ENCODE measurements around the gene RPL41.

RPL41 gene

DNA sequence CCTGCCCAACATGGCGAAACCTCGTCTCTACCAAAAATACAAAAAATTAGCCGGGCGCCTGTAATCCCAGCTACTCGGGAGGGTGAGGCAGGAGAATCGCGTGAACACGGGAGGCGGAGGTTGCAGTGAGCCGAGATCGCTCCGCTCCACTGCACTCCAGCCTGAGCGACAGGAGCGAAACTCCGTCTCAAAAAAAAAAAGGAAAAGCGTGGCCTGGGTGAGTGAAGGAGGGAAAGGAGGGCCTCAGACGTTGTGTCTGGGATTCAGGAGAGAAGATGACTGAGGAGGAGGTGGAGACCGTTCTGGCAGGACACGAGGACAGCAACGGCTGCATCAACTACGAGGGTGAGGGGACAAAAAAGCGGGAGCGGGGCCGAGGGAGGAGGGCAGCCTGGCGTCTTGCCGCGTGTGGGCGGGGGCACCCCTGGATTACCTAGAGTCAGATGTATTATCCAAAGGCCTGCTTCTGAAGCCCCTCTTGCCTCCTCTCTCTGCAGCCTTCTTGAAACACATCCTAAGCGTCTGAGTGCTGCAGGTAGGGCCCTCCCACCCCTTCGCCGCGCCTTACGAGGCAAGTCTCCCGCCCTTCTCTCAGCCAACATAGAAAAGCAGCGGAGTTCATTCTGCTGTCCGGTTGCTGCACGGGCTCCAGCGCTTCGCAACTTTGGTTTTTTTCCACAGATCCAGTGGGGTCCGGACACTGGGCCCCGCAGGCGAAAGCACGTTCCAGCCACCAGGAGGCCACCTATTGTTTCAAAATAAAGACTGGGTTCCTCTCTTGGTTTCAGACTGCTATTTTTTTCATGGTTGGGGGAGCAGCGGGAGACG is 41.0 kb downstream of the RPL41 start:
- Histone ChIP-seq H3K36me3 (ENCODE audit: control insufficient read depth in 4 of 4, insufficient read depth in 4 of 4, low read length in 3 of 4) (peaks cover 0 to 42% (median 34%) of the 10 kb centered on the region in 4 experiments), H3K4me1 (ENCODE audit: control extremely low read depth in 1 of 4, control insufficient read depth in 4 of 4, insufficient read depth in 4 of 4, low read length in 3 of 4) (peaks cover 12 to 50% (median 44%) of the 10 kb centered on the region in 4 experiments), H3K27me3 (replicated peaks in 2 of 5; ENCODE audit: control insufficient read depth in 4 of 5, insufficient read depth in 5 of 5, low read length in 4 of 5) (no peaks in the 10 kb centered on the region), H3K27ac (ENCODE audit: insufficient read depth in 1 of 2, low read depth in 1 of 2, low read length in 2 of 2, poor library complexity in 1 of 2, severe bottlenecking in 2 of 2) (peak overlapping the region; percentile 25 to 83), H3K4me3 (ENCODE audit: control insufficient read depth in 1 of 7, extremely low read depth in 1 of 7, insufficient read depth in 4 of 7, low read depth in 2 of 7, low read length in 6 of 7) (peak overlapping the region; percentile 44 to 99 (median 75)), H3K9me3 (ENCODE audit: control extremely low read depth in 1 of 5, control insufficient read depth in 4 of 5, insufficient read depth in 2 of 5, low read depth in 1 of 5, low read length in 4 of 5) (no peaks in the 10 kb centered on the region)
- ChIA-PET POLR2A (interaction anchor here (0.5 to 2.6 kb wide), 4 partner anchors 11 to 113 kb away, joined by 3 to 24 read pairs (median 4); partner anchors contain the start of gene ESYT1), CTCF (interaction anchor here (0.6 to 2.4 kb wide), 6 partner anchors 13 to 301 kb away, joined by 3 to 13 read pairs (median 6); partner anchors contain the start of genes ESYT1 and SMARCC2)
- DNase-seq = peak; percentile 83 to 88 (median 87)
- 1% methylated on average over 30 of the region's 45 CpGs for WGBS (ENCODE audit: insufficient coverage)

DNA sequence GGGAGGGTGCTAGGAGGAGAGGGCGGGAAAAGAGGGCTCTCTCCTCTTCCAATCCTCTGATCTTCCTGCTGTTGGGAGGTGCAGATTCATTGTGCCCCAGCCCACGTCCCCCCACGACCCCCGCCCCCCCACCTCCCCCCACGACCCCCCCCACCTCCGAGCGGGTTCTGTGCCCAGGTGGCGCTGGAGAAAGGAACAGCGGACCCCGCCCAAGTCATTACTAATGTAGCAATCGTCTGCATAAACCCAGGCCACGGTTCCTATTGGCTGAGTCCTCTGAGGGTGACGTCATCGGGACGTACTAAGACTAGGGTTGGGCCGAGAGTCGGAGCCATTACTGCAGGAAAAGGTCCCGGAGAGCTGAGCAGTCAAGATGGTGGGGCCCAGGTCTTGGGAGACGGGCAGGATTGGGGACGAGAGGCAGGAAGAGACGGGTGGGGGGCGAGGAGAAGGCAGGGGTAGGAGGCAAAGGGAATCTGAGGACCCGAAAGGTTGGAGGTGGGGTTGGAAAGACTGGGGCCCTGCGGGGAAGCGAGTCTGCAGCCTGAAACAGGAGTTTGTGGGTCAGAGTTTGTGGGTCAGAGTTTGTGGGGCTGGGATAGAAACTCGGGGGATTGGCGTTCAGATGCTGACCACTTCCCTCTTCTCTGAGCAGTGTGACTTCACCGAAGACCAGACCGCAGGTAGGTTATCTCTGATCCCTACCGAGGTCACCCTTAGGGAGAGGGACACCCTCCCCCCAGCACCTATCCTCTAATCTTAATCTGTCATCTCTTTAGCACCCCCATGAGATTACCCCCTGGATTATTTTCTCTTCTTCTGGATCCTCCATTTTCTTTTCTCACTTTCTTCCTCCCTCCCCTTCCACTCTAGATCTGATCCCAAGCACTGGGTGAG is 41.8 kb downstream of the RPL41 start, which contains the start of gene MYL6:
MYL6 (plus strand) TSS at position 331 of the 897 bp plus-strand sequence; CDS start at position 374, 43 bp downstream.
- WGBS (ENCODE audit: insufficient coverage) = 0% methylated on average over 21 of the region's 30 CpGs
- no peaks in the 10 kb centered on the region for H3K27me3 ChIP-seq (replicated peaks in 2 of 5; ENCODE audit: control insufficient read depth in 4 of 5, insufficient read depth in 5 of 5, low read length in 4 of 5)
- peak within 1 kb of the TSS; percentile 94 to 98 for H3K27ac ChIP-seq (ENCODE audit: insufficient read depth in 1 of 2, low read depth in 1 of 2, low read length in 2 of 2, poor library complexity in 1 of 2, severe bottlenecking in 2 of 2)
- ChIA-PET CTCF (interaction anchor here (0.6 to 5.6 kb wide), 11 partner anchors 10 to 421 kb away, joined by 3 to 36 read pairs (median 4); partner anchors contain the start of genes ESYT1, SMARCC2 and ZC3H10), POLR2A (interaction anchor here (0.5 to 2.6 kb wide), 4 partner anchors 11 to 158 kb away, joined by 4 to 24 read pairs (median 6); partner anchors contain the start of genes ESYT1 and ZC3H10)
- peak within 1 kb of the TSS; percentile 71 to 99 (median 97) for H3K4me3 ChIP-seq (ENCODE audit: control insufficient read depth in 1 of 7, extremely low read depth in 1 of 7, insufficient read depth in 4 of 7, low read depth in 2 of 7, low read length in 6 of 7)
- H3K36me3 ChIP-seq (ENCODE audit: control insufficient read depth in 4 of 4, insufficient read depth in 4 of 4, low read length in 3 of 4) = peaks cover 0 to 51% (median 40%) of the 10 kb centered on the region in 4 experiments
- peak; percentile 97 to 98 (median 98) for DNase-seq
- H3K4me1 ChIP-seq (ENCODE audit: control extremely low read depth in 1 of 4, control insufficient read depth in 4 of 4, insufficient read depth in 4 of 4, low read length in 3 of 4) = peaks cover 10 to 42% (median 37%) of the 10 kb centered on the region in 4 experiments
- no peaks in the 10 kb centered on the region for H3K9me3 ChIP-seq (ENCODE audit: control extremely low read depth in 1 of 5, control insufficient read depth in 4 of 5, insufficient read depth in 2 of 5, low read depth in 1 of 5, low read length in 4 of 5)

DNA sequence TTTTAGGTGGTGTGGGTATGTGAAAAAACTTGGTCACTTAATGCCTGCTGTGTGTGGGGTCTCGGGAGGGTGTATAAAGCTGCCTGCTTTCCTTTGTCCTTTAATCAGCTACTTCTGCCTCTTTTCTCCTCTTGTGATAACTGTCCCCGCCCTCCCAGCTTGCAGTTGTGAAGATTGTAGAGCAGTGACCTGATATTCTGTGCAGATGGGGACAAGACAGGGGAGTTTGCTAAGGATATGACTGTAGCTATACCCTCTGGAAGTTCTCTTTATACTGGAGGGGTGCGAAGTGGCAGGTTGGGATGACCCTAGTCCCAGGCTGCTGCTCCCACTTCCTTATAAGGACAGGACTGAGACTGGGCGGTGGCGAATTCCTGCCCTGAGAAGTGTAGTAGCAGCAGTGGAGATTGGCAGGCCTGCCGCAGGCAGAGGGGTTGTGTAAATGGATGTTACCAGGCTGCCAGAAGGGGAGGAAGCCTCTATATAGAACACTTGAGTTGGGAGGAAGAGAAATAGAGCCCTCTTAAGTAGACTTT is 42.6 kb downstream of the RPL41 start:
- peaks cover 0 to 58% (median 46%) of the 10 kb centered on the region in 4 experiments for H3K36me3 ChIP-seq (ENCODE audit: control insufficient read depth in 4 of 4, insufficient read depth in 4 of 4, low read length in 3 of 4)
- DNase-seq = peak in 2 of 3 donors; percentile 32 to 46

DNA sequence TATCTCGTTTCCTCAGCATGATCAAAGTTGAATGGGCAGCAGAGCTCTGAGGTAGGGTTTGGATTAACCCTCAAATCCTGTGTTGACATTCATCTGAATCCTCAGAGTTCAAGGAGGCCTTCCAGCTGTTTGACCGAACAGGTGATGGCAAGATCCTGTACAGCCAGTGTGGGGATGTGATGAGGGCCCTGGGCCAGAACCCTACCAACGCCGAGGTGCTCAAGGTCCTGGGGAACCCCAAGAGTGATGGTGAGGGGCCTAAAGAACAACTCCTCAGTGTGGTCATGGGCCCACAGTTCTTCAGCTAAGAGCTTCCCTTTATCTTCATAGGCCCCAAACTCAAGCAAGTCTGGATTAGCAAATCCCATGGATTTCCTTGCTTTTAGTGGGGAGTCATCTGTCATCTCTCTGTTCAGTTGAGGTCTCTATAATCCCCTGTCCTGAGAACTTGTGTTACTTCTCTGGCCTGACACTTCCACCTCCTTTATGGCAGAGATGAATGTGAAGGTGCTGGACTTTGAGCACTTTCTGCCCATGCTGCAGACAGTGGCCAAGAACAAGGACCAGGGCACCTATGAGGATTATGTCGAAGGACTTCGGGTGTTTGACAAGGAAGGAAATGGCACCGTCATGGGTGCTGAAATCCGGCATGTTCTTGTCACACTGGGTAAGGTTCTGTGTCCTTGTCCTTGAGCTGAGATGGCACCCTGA is 43.2 kb downstream of the RPL41 start:
- ChIA-PET CTCF (interaction anchor here (0.8 to 5.6 kb wide), 12 partner anchors 12 to 41 kb away, joined by 3 to 36 read pairs (median 4); partner anchors contain the start of genes ESYT1, SMARCC2 and ZC3H10), POLR2A (interaction anchor here (0.5 to 2.6 kb wide), 5 partner anchors 10 to 52 kb away, joined by 3 to 24 read pairs (median 4); partner anchors contain the start of genes ESYT1 and ZC3H10)
- Histone ChIP-seq H3K36me3 (ENCODE audit: control insufficient read depth in 4 of 4, insufficient read depth in 4 of 4, low read length in 3 of 4) (peaks cover 0 to 61% (median 52%) of the 10 kb centered on the region in 4 experiments), H3K4me1 (ENCODE audit: control extremely low read depth in 1 of 4, control insufficient read depth in 4 of 4, insufficient read depth in 4 of 4, low read length in 3 of 4) (peaks cover 10 to 35% (median 31%) of the 10 kb centered on the region in 4 experiments), H3K9me3 (ENCODE audit: control extremely low read depth in 1 of 5, control insufficient read depth in 4 of 5, insufficient read depth in 2 of 5, low read depth in 1 of 5, low read length in 4 of 5) (no peaks in the 10 kb centered on the region), H3K27ac (ENCODE audit: insufficient read depth in 1 of 2, low read depth in 1 of 2, low read length in 2 of 2, poor library complexity in 1 of 2, severe bottlenecking in 2 of 2) (peak overlapping the region; percentile 94 to 98), H3K4me3 (ENCODE audit: control insufficient read depth in 1 of 7, extremely low read depth in 1 of 7, insufficient read depth in 4 of 7, low read depth in 2 of 7, low read length in 6 of 7) (peak overlapping the region in 6 of 7 experiments; percentile 71 to 99 (median 96)), H3K27me3 (replicated peaks in 2 of 5; ENCODE audit: control insufficient read depth in 4 of 5, insufficient read depth in 5 of 5, low read length in 4 of 5) (no peaks in the 10 kb centered on the region)
- WGBS (ENCODE audit: insufficient coverage) = 64% methylated on average over 4 of the region's 8 CpGs
- no peak for DNase-seq

More for the DNA sequence above, 42.6 kb downstream of the RPL41 start:
- WGBS (ENCODE audit: insufficient coverage) = 0% methylated on average over 4 of the region's 6 CpGs
- CTCF ChIA-PET = interaction anchor here (0.8 to 5.6 kb wide), 12 partner anchors 11 to 41 kb away, joined by 3 to 36 read pairs (median 4); partner anchors contain the start of genes ESYT1, SMARCC2 and ZC3H10
- peak overlapping the region; percentile 94 to 98 for H3K27ac ChIP-seq (ENCODE audit: insufficient read depth in 1 of 2, low read depth in 1 of 2, low read length in 2 of 2, poor library complexity in 1 of 2, severe bottlenecking in 2 of 2)
- peaks cover 10 to 35% (median 32%) of the 10 kb centered on the region in 4 experiments for H3K4me1 ChIP-seq (ENCODE audit: control extremely low read depth in 1 of 4, control insufficient read depth in 4 of 4, insufficient read depth in 4 of 4, low read length in 3 of 4)
- POLR2A ChIA-PET = interaction anchor here (0.5 to 2.6 kb wide), 5 partner anchors 11 to 52 kb away, joined by 3 to 24 read pairs (median 4); partner anchors contain the start of genes ESYT1 and ZC3H10
- H3K4me3 ChIP-seq (ENCODE audit: control insufficient read depth in 1 of 7, extremely low read depth in 1 of 7, insufficient read depth in 4 of 7, low read depth in 2 of 7, low read length in 6 of 7) = peak overlapping the region; percentile 71 to 99 (median 97)
- H3K27me3 ChIP-seq (replicated peaks in 2 of 5; ENCODE audit: control insufficient read depth in 4 of 5, insufficient read depth in 5 of 5, low read length in 4 of 5) = no peaks in the 10 kb centered on the region
- H3K9me3 ChIP-seq (ENCODE audit: control extremely low read depth in 1 of 5, control insufficient read depth in 4 of 5, insufficient read depth in 2 of 5, low read depth in 1 of 5, low read length in 4 of 5) = no peaks in the 10 kb centered on the region

DNA sequence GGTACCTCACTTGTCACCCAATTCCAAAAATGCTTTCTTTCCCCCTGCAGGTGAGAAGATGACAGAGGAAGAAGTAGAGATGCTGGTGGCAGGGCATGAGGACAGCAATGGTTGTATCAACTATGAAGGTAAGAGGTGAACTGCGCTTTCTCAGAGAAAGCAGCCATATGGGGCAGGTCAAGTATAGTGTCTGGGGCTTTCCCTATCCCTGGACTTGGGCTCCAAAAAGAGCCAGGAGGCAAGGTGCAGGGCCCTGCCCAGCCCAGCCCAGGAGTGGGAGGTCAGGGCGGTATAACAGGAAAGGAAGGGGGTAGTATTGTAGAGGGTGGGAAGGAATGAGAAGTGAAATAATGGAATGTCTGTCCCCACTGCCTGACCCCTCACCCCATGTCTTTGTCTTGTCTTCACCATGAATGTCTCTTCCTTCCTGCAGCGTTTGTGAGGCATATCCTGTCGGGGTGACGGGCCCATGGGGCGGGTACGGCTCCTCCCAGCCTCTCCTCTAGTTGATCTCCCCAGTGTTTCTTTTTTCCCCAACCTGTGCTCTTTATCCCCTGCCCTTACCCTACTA is 43.8 kb downstream of the RPL41 start:
- POLR2A ChIA-PET = interaction anchor here (1.0 to 1.2 kb wide), 2 partner anchors 28 to 32 kb away, joined by 4 to 6 read pairs; partner anchors contain the start of gene ESYT1

More for the DNA sequence above, 43.8 kb downstream of the RPL41 start:
- H3K4me1 ChIP-seq (ENCODE audit: control extremely low read depth in 1 of 4, control insufficient read depth in 4 of 4, insufficient read depth in 4 of 4, low read length in 3 of 4) = peaks cover 10 to 35% (median 31%) of the 10 kb centered on the region in 4 experiments
- H3K36me3 ChIP-seq (ENCODE audit: control insufficient read depth in 4 of 4, insufficient read depth in 4 of 4, low read length in 3 of 4) = peaks cover 0 to 64% (median 56%) of the 10 kb centered on the region in 4 experiments
- H3K4me3 ChIP-seq (ENCODE audit: control insufficient read depth in 1 of 7, extremely low read depth in 1 of 7, insufficient read depth in 4 of 7, low read depth in 2 of 7, low read length in 6 of 7) = peak overlapping the region in 5 of 7 experiments; percentile 41 to 98 (median 91)
- 65% methylated on average over 5 of the region's 7 CpGs for WGBS (ENCODE audit: insufficient coverage)
- CTCF ChIA-PET = interaction anchor here (0.6 to 5.6 kb wide), 10 partner anchors 9 to 69 kb away, joined by 3 to 36 read pairs (median 4); partner anchors contain the start of genes SMARCC2 and ZC3H10
- H3K27ac ChIP-seq (ENCODE audit: insufficient read depth in 1 of 2, low read depth in 1 of 2, low read length in 2 of 2, poor library complexity in 1 of 2, severe bottlenecking in 2 of 2) = peak overlapping the region in 1 of 2 experiments; percentile 98
- DNase-seq = no peak
- H3K9me3 ChIP-seq (ENCODE audit: control extremely low read depth in 1 of 5, control insufficient read depth in 4 of 5, insufficient read depth in 2 of 5, low read depth in 1 of 5, low read length in 4 of 5) = no peaks in the 10 kb centered on the region
- H3K27me3 ChIP-seq (replicated peaks in 2 of 5; ENCODE audit: control insufficient read depth in 4 of 5, insufficient read depth in 5 of 5, low read length in 4 of 5) = no peaks in the 10 kb centered on the region
